SU-DHL-6 (cell line): ENCODE data around the gene RTP2.

Experiments
- EZH2phosphoT487 ChIP-seq: fragments of 200-600 bp; sonication (generic), shearing (Covaris generic); conservative IDR thresholded peaks from 2 replicates; pipeline ENCODE4 v1.6.1; 2018; ENCODE audit warnings: mild to moderate bottlenecking, antibody characterized with exemption, low read length, moderate library complexity, mixed read lengths
- TF ChIP-seq, protein P1 (sequence below): fragments of 200-600 bp; sonication (generic); IDR thresholded peaks from one replicate; pipeline ENCODE4 v1.5.1; 2017; ENCODE audit warnings: antibody characterized with exemption, mild to moderate bottlenecking, low read length, moderate library complexity; ENCODE audit not compliant: insufficient read depth, poor library complexity, severe bottlenecking

DNA sequence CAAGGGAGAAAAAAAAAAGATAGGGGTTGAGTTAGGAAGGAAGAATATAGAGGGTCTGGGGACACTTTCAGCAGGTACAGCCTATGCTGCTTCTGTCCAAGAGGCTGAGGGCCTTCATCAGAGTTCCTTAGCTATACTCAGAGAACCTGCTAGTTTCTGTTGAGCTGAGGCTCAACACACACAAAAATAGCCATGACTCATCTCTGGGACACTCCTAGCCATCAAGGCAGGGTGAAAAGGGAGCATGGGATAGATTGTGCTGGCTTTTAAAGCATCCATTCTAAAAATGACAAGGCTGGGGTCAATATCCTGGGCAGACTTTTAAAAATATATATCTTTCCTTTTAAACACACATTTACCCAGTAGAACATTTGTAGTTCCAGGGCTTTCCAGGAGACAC is 2.8 kb upstream of the RTP2 start:
- TF ChIP-seq, protein P1, sequence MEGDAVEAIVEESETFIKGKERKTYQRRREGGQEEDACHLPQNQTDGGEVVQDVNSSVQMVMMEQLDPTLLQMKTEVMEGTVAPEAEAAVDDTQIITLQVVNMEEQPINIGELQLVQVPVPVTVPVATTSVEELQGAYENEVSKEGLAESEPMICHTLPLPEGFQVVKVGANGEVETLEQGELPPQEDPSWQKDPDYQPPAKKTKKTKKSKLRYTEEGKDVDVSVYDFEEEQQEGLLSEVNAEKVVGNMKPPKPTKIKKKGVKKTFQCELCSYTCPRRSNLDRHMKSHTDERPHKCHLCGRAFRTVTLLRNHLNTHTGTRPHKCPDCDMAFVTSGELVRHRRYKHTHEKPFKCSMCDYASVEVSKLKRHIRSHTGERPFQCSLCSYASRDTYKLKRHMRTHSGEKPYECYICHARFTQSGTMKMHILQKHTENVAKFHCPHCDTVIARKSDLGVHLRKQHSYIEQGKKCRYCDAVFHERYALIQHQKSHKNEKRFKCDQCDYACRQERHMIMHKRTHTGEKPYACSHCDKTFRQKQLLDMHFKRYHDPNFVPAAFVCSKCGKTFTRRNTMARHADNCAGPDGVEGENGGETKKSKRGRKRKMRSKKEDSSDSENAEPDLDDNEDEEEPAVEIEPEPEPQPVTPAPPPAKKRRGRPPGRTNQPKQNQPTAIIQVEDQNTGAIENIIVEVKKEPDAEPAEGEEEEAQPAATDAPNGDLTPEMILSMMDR = no peak
- no peak for TF ChIP-seq EZH2phosphoT487
